ENCODE results near the gene MAST4.

GRCh38 chr5:66796305-66797292 is 200.4 kb downstream of the MAST4 start:
- TF ChIP-seq CTCF (IDR thresholded peaks at IDR 0.05) (peak in 1 of 6 experiments; percentile 9), POLR2A (IDR thresholded peaks at IDR 0.05) (no peak)

All from esophagus squamous epithelium (tissue), 4 donors.